22Rv1 (cell line): ENCODE results near the gene C3orf85.

Experiments
- CTCF ChIP-seq: fragments of 450-650 bp; IDR thresholded peaks from 2 replicates; pipeline ENCODE4 v1.5.1; 2017; ENCODE audit warnings: mild to moderate bottlenecking
- ZFX ChIP-seq: fragments of 450-650 bp; IDR thresholded peaks from 2 replicates; pipeline ENCODE4 v1.6.1; 2017; ENCODE audit warnings: antibody characterized with exemption, borderline replicate concordance

- TF ChIP-seq CTCF (no peak), ZFX (no peak)
Measured at GRCh38 chr3:109125902-109126301, 10.6 kb upstream of the C3orf85 start.
